Lower lobe of right lung (tissue), 2 donors: ENCODE results near the gene APBB1IP. TPM values are rescaled to one million over a fixed set of nuclear protein-coding genes. Genes with fewer than 3 reads are reported as not detected.
"Not testable (repeated sequence)": the region's sequence is repeated elsewhere in the genome, so short reads cannot be mapped to it uniquely, and the experiment has no call there.

ENCODE experiments used
- ATAC-seq, 2 donors: fragments of 200-7000 bp; cut with Tn5 transposase; one replicate each; pipeline ENCODE4 v1.9.1; 2020 to 2022; ENCODE audit warnings: mild to moderate bottlenecking in 2 of 2, moderate library complexity in 2 of 2
- DNase-seq: peaks from one replicate; pipeline ENCODE4 v3.0.0-alpha.2; 2020
- H3K27ac ChIP-seq: fragments of 200-600 bp; one replicate; pipeline ENCODE4 v1.8.0; 2022
- H3K27me3 ChIP-seq: fragments of 200-600 bp; one replicate; pipeline ENCODE4 v1.8.0; 2022; ENCODE audit warnings: low read depth
- H3K36me3 ChIP-seq: fragments of 200-600 bp; one replicate; pipeline ENCODE4 v1.8.0; 2022; ENCODE audit warnings: mild to moderate bottlenecking
- H3K4me1 ChIP-seq: fragments of 200-600 bp; one replicate; pipeline ENCODE4 v1.8.0; 2022
- H3K4me3 ChIP-seq: fragments of 200-600 bp; one replicate; pipeline ENCODE4 v1.8.0; 2022; ENCODE audit warnings: mild to moderate bottlenecking
- H3K9me3 ChIP-seq: fragments of 200-600 bp; one replicate; pipeline ENCODE4 v1.8.0; 2022
- CTCF ChIP-seq: fragments of 200-600 bp; IDR thresholded peaks from one replicate; pipeline ENCODE4 v1.8.0; 2022; ENCODE audit warnings: antibody characterized with exemption, mild to moderate bottlenecking
- intact Hi-C: fragments of 100-400 bp; cut with DNase I; formaldehyde crosslinking; loops from one replicate; pipeline ENCODE4 v1.11.0; 2022
- total RNA-seq: library from RNA; stranded (reverse); fragmentation: NEBNext Ultra II Directional; extraction: Animal tissue kit (Norgen Biotek cat#: 25700); gene quantifications from one replicate; pipeline ENCODE4 v1.2.1, GENCODE V29; 2021
- donor health status: DM: no; HTN: yes; CAD: no; lungs with severe emphysema.

Gene APBB1IP
- total RNA-seq, 1 donor from 2014 or later, result 36.8 TPM

- no peaks in the 10 kb centered on the region for H3K36me3 ChIP-seq
- H3K9me3 ChIP-seq, result no peaks in the 10 kb centered on the region
- ATAC-seq (no peak), DNase-seq (peak; percentile 50)
- H3K27me3 ChIP-seq, result no peaks in the 10 kb centered on the region
- no peak overlapping the region for H3K4me3 ChIP-seq
- H3K27ac ChIP-seq, result no peak overlapping the region
- intact Hi-C loops, result no loop called here
- no peak for TF ChIP-seq CTCF
- no peaks in the 10 kb centered on the region for H3K4me1 ChIP-seq
These were observed 141.3 kb downstream of the APBB1IP start for GRCh38 chr10:26579256-26580063.

GRCh38 chr10:26586211-26586610 lies 148.1 kb downstream of the APBB1IP start:
- H3K4me1 ChIP-seq, result no peaks in the 10 kb centered on the region
- no peak for ATAC-seq
- DNase-seq, result no peak
- no peak overlapping the region for H3K27ac ChIP-seq
- H3K4me3 ChIP-seq, result no peak overlapping the region
- intact Hi-C loops, result no loop called here
- H3K27me3 ChIP-seq, result no peaks in the 10 kb centered on the region
- no peak for TF ChIP-seq CTCF
- no peaks in the 10 kb centered on the region for H3K9me3 ChIP-seq
- no peaks in the 10 kb centered on the region for H3K36me3 ChIP-seq

GRCh38 chr10:26588611-26589010 lies 150.5 kb downstream of the APBB1IP start:
- DNase-seq (no peak), ATAC-seq (peak in 1 of 2 donors; percentile 11)
- H3K27me3 ChIP-seq, result no peaks in the 10 kb centered on the region
- TF ChIP-seq CTCF, result no peak
- no peak overlapping the region for H3K4me3 ChIP-seq
- no peak overlapping the region for H3K27ac ChIP-seq
- H3K36me3 ChIP-seq, result no peaks in the 10 kb centered on the region
- intact Hi-C loops, result no loop called here
- H3K4me1 ChIP-seq, result no peaks in the 10 kb centered on the region
- no peaks in the 10 kb centered on the region for H3K9me3 ChIP-seq

GRCh38 chr10:26589813-26590212 lies 151.7 kb downstream of the APBB1IP start:
- H3K4me3 ChIP-seq, H3K27me3 ChIP-seq, DNase-seq, H3K4me1 ChIP-seq, H3K27ac ChIP-seq, intact Hi-C loops, H3K36me3 ChIP-seq, H3K9me3 ChIP-seq, ATAC-seq: not testable (repeated sequence)

GRCh38 chr10:26593896-26594295 lies 155.8 kb downstream of the APBB1IP start:
- intact Hi-C loops, result no loop called here
- ATAC-seq (no peak), DNase-seq (no peak)
- H3K27ac ChIP-seq, result no peak overlapping the region
- H3K27me3 ChIP-seq, result peaks cover 6% of the 10 kb centered on the region
- no peak overlapping the region for H3K4me3 ChIP-seq
- H3K4me1 ChIP-seq, result no peaks in the 10 kb centered on the region
- TF ChIP-seq CTCF, result no peak
- H3K36me3 ChIP-seq, result no peaks in the 10 kb centered on the region
- no peaks in the 10 kb centered on the region for H3K9me3 ChIP-seq

- H3K36me3 ChIP-seq, H3K27ac ChIP-seq, DNase-seq, intact Hi-C loops, H3K27me3 ChIP-seq, H3K4me1 ChIP-seq, H3K9me3 ChIP-seq, ATAC-seq, H3K4me3 ChIP-seq: not testable (repeated sequence)
These were observed 165.1 kb downstream of the APBB1IP start for GRCh38 chr10:26603283-26603682.

- DNase-seq, intact Hi-C loops, H3K4me3 ChIP-seq: not testable (repeated sequence)
These were observed 166.4 kb downstream of the APBB1IP start for GRCh38 chr10:26604320-26605093.

More at GRCh38 chr10:26604320-26605093, 166.4 kb downstream of the APBB1IP start:
- H3K4me1 ChIP-seq, H3K36me3 ChIP-seq, ATAC-seq, H3K27ac ChIP-seq, H3K27me3 ChIP-seq, H3K9me3 ChIP-seq: not testable (repeated sequence)
